Left ventricle myocardium inferior (tissue), 1 donor: ENCODE results near the gene RAMP3. TPM values are rescaled to one million over a fixed set of nuclear protein-coding genes. Genes with fewer than 3 reads are reported as not detected.

Experiments
- DNase-seq: peaks from one replicate; pipeline ENCODE4 v3.0.0-alpha.2; 2020
- H3K27ac ChIP-seq: fragments of 200-600 bp; replicated peaks from 2 replicates; pipeline ENCODE4 v1.8.0; 2021
- H3K27me3 ChIP-seq: fragments of 200-600 bp; 2 replicates; pipeline ENCODE4 v1.8.0; 2021; ENCODE audit warnings: low read depth
- H3K36me3 ChIP-seq: fragments of 200-600 bp; 2 replicates; pipeline ENCODE4 v1.8.0; 2021
- H3K4me1 ChIP-seq: fragments of 200-600 bp; 2 replicates; pipeline ENCODE4 v1.8.0; 2021
- H3K4me3 ChIP-seq: fragments of 200-600 bp; 2 replicates; pipeline ENCODE4 v1.8.0; 2021; ENCODE audit warnings: mild to moderate bottlenecking, moderate library complexity
- H3K9me3 ChIP-seq: fragments of 200-600 bp; replicated peaks from 2 replicates; pipeline ENCODE4 v1.8.0; 2021
- CTCF ChIP-seq: fragments of 200-600 bp; IDR thresholded peaks from 2 replicates; pipeline ENCODE4 v1.8.0; 2021; ENCODE audit warnings: antibody characterized with exemption, mild to moderate bottlenecking, borderline replicate concordance
- intact Hi-C: fragments of 100-400 bp; cut with micrococcal nuclease; formaldehyde crosslinking; loops from one replicate; pipeline ENCODE4 v1.11.0; 2022
- total RNA-seq: library from RNA; stranded (reverse); fragmentation: NEBNext Ultra II Directional; extraction: Animal tissue kit (Norgen Biotek cat#: 25700); gene quantifications from one replicate; pipeline ENCODE4 v1.2.1, GENCODE V29; 2021
- donor health status: DM: no; HTN: yes; CAD: no; lungs with severe emphysema.

RAMP3 gene
- total RNA-seq, 1 donor from 2014 or later = 30.7 TPM

- peaks cover 24% of the 10 kb centered on the region for H3K4me1 ChIP-seq
- H3K9me3 ChIP-seq = no peaks in the 10 kb centered on the region
- TF ChIP-seq CTCF = no peak
- peaks cover 5% of the 10 kb centered on the region for H3K36me3 ChIP-seq
- no peaks in the 10 kb centered on the region for H3K27me3 ChIP-seq
- H3K4me3 ChIP-seq = no peak overlapping the region
- H3K27ac ChIP-seq = peak overlapping the region; percentile 5
- no peak for DNase-seq
- intact Hi-C loops = no loop called here
Measured at GRCh38 chr7:45181991-45182855, 24.6 kb downstream of the RAMP3 start.

GRCh38 chr7:45182856-45183710, 25.5 kb downstream of the RAMP3 start:
- peaks cover 17% of the 10 kb centered on the region for H3K4me1 ChIP-seq
- no peaks in the 10 kb centered on the region for H3K9me3 ChIP-seq
- intact Hi-C loops = no loop called here
- DNase-seq = no peak
- H3K4me3 ChIP-seq = no peak overlapping the region
- H3K27me3 ChIP-seq = no peaks in the 10 kb centered on the region
- no peak for TF ChIP-seq CTCF
- H3K27ac ChIP-seq = peak overlapping the region; percentile 12
- H3K36me3 ChIP-seq = peaks cover 5% of the 10 kb centered on the region

DNA sequence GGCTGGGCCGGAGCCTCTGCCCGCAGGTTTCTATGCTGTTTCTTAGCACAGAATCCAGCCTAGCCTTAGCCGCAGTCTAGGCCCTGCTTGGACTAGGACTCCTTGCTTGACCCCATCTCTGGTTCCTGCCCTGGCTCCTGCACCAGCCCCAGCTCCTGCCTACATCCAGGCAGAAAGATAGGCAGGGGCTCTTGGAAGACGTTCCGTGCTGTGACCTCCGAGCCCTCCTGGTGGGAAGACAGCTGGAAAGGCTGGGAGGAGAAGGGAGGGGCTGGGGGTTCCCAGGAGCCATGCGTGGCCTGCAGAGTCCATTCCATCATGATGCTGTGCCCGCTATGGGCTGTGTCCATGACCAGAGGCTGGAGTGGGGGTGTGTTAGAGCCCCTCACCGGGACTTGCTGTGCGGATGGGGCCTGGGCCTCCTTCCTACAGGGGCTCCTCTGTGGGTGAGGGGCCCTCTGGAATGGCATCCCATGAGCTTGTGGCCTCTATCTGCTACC, 26.2 kb downstream of the RAMP3 start:
- Histone ChIP-seq H3K4me1 (peaks cover 17% of the 10 kb centered on the region), H3K27ac (peak overlapping the region; percentile 12), H3K9me3 (no peaks in the 10 kb centered on the region), H3K4me3 (no peak overlapping the region), H3K36me3 (peaks cover 5% of the 10 kb centered on the region), H3K27me3 (peaks cover under 1% of the 10 kb centered on the region)
- DNase-seq = no peak
- intact Hi-C loops = no loop called here
- TF ChIP-seq CTCF = no peak

DNA sequence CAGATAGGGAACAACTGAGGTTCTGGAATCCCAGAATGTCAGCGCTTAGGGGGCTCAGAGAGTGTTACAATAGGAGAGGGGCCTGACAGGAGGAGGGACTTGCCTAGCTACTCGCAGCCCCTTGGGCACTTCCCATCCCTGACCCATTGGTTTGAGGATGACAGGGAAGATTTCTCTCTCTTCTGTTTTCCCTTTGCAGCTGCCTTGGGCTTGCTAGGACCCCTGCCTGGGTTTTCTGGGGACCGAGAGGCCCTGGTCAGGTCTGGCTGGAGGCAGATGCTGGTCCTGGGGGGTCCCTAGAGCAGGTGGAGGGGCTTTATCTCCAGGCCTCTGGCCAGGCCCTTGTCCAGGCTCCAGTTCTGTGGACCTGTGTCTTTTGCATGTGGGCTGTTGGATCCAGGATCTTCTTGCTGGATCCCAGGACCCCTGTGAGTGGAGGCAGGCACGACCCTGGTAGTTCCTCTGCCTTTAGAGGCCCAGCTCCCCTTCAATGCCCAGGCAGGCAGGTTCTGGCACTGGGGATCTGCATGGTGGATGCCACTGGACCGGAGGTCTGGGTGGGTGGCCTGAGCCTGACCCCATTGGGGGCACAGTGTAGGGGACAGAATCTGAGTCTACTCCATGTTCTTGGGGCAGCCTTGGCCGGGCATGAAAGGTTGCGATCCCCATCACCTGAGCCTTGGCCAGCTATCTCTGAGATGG, 26.9 kb downstream of the RAMP3 start:
- peaks cover 5% of the 10 kb centered on the region for H3K36me3 ChIP-seq

More for the DNA sequence above, 26.9 kb downstream of the RAMP3 start:
- no peaks in the 10 kb centered on the region for H3K9me3 ChIP-seq
- intact Hi-C loops = no loop called here
- H3K27ac ChIP-seq = peak overlapping the region; percentile 8
- DNase-seq = no peak
- H3K4me3 ChIP-seq = no peak overlapping the region
- no peak for TF ChIP-seq CTCF
- peaks cover 24% of the 10 kb centered on the region for H3K4me1 ChIP-seq
- peaks cover 6% of the 10 kb centered on the region for H3K27me3 ChIP-seq
